Upper lobe of left lung (tissue), 4 donors: Measurements from ENCODE around the gene SFMBT2.

ENCODE experiments used
- EP300 ChIP-seq, 4 donors: sonication (generic); formaldehyde crosslinking; IDR thresholded peaks; one replicate each; pipeline ENCODE4 v1.5.1; 2017; ENCODE audit warnings: antibody characterized with exemption in 4 of 4, control low read depth in 2 of 4
- POLR2A ChIP-seq, 4 donors: fragments of 450-650 bp; IDR thresholded peaks; one replicate each; pipeline ENCODE4 v1.5.1; 2016 to 2017; ENCODE audit warnings: antibody characterized with exemption in 4 of 4, mild to moderate bottlenecking in 2 of 4
- POLR2AphosphoS5 ChIP-seq, 2 donors: sonication (generic); formaldehyde crosslinking; IDR thresholded peaks; one replicate each; pipeline ENCODE4 v1.5.1; 2017; ENCODE audit warnings: antibody characterized with exemption in 2 of 2
- TF ChIP-seq, protein P1 (sequence below), 6 experiments: fragments of 450-650 bp in 4 of 6; fragments of 200-600 bp in 2 of 6; sonication (generic) in 2 of 6; IDR thresholded peaks; one replicate each; pipeline ENCODE4 v1.5.1; 2016 to 2019; ENCODE audit warnings: antibody characterized with exemption in 6 of 6

GRCh38 chr10:7317786-7318446 lies 92.9 kb downstream of the SFMBT2 start:
- TF ChIP-seq, protein P1, sequence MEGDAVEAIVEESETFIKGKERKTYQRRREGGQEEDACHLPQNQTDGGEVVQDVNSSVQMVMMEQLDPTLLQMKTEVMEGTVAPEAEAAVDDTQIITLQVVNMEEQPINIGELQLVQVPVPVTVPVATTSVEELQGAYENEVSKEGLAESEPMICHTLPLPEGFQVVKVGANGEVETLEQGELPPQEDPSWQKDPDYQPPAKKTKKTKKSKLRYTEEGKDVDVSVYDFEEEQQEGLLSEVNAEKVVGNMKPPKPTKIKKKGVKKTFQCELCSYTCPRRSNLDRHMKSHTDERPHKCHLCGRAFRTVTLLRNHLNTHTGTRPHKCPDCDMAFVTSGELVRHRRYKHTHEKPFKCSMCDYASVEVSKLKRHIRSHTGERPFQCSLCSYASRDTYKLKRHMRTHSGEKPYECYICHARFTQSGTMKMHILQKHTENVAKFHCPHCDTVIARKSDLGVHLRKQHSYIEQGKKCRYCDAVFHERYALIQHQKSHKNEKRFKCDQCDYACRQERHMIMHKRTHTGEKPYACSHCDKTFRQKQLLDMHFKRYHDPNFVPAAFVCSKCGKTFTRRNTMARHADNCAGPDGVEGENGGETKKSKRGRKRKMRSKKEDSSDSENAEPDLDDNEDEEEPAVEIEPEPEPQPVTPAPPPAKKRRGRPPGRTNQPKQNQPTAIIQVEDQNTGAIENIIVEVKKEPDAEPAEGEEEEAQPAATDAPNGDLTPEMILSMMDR (IDR thresholded peaks at IDR 0.05): no peak
- TF ChIP-seq POLR2A (IDR thresholded peaks at IDR 0.05) (no peak), POLR2AphosphoS5 (IDR thresholded peaks at IDR 0.05) (no peak), EP300 (IDR thresholded peaks at IDR 0.05) (no peak)
